HG03354 (cell line): ENCODE data around the gene ERRFI1.

Source experiments
- ATAC-seq: cut with Tn5 transposase; IDR thresholded peaks from one replicate; pipeline ENCODE4 v1.9.1; 2021; ENCODE audit warnings: mild to moderate bottlenecking; ENCODE audit not compliant: unreplicated experiment, poor library complexity, severe bottlenecking

Gene ERRFI1

GRCh38 chr1:8047112-8047511 is 21.0 kb upstream of the ERRFI1 start:
- ATAC-seq: no peak

- ATAC-seq: no peak
These were observed 20.3 kb upstream of the ERRFI1 start for GRCh38 chr1:8046391-8046790.

GRCh38 chr1:8043621-8044020 is 17.5 kb upstream of the ERRFI1 start:
- no peak for ATAC-seq

- no peak for ATAC-seq
These were observed 16.0 kb upstream of the ERRFI1 start for GRCh38 chr1:8042134-8042533.

- no peak for ATAC-seq
These were observed 14.5 kb upstream of the ERRFI1 start for GRCh38 chr1:8040586-8040985.

GRCh38 chr1:8039071-8039470 is 13.0 kb upstream of the ERRFI1 start:
- ATAC-seq: no peak

GRCh38 chr1:8035289-8035688 is 9.2 kb upstream of the ERRFI1 start:
- no peak for ATAC-seq

GRCh38 chr1:8033322-8033721 is 7.2 kb upstream of the ERRFI1 start:
- no peak for ATAC-seq

- ATAC-seq: no peak
These were observed 6.3 kb upstream of the ERRFI1 start for GRCh38 chr1:8032366-8032910.

GRCh38 chr1:8031176-8031785 is 5.2 kb upstream of the ERRFI1 start:
- ATAC-seq: no peak

- no peak for ATAC-seq
These were observed 2.4 kb upstream of the ERRFI1 start for GRCh38 chr1:8028571-8028910.

GRCh38 chr1:8027748-8028570 is 1.9 kb upstream of the ERRFI1 start:
- ATAC-seq: no peak

GRCh38 chr1:8026976-8027747 is 1.1 kb upstream of the ERRFI1 start:
- ATAC-seq: no peak

- no peak for ATAC-seq
These were observed 401 bp downstream of the ERRFI1 start for GRCh38 chr1:8025671-8026144.

GRCh38 chr1:8025061-8025670 is 943 bp downstream of the ERRFI1 start:
- no peak for ATAC-seq

- no peak for ATAC-seq
These were observed 1.8 kb downstream of the ERRFI1 start for GRCh38 chr1:8024329-8024728.

GRCh38 chr1:8023995-8024313 is 2.2 kb downstream of the ERRFI1 start:
- ATAC-seq: no peak

- no peak for ATAC-seq
These were observed 2.7 kb downstream of the ERRFI1 start for GRCh38 chr1:8023287-8023994.

- ATAC-seq: no peak
These were observed 3.5 kb downstream of the ERRFI1 start for GRCh38 chr1:8022395-8023286.
